ENCODE results near the gene RNF150. TPM values are rescaled to one million over a fixed set of nuclear protein-coding genes. Genes with fewer than 3 reads are reported as not detected.

RNF150 gene
- total RNA-seq: 0.46 and 0.65 TPM in 2 replicates

GRCh38 chr4:141133146-141133998 lies at the start of gene RNF150:
Gene RNF150, minus strand, starts transcription at chr4:141133469.

Other genes with a start within 250 kb of the RNF150 start
- gene ZNF330, start 87.4 kb upstream of the RNF150 start, total RNA-seq: 38.0 and 43.2 TPM in 2 replicates